Tibial nerve (tissue), 4 donors: ENCODE measurements around the gene FGD3. TPM values are rescaled to one million over a fixed set of nuclear protein-coding genes. Genes with fewer than 3 reads are reported as not detected.

ENCODE experiments used
- DNase-seq, 2 donors: peaks; one replicate each; pipeline ENCODE4 v3.0.0-alpha.2; 2019; ENCODE audit warnings: low spot score in 2 of 2
- H3K27ac ChIP-seq, 4 donors: fragments of 200-600 bp; sonication (generic) in 3 of 4; one replicate each; pipeline ENCODE4 v1.5.1; 2017 to 2019; ENCODE audit warnings: mild to moderate bottlenecking in 1 of 4
- H3K27me3 ChIP-seq, 2 donors: fragments of 200-600 bp; sonication (generic) in 1 of 2; one replicate each; pipeline versions ENCODE4 v1.5.1 to v1.6.0; 2017 to 2019
- H3K36me3 ChIP-seq, 3 donors: fragments of 200-600 bp; sonication (generic); one replicate each; pipeline ENCODE4 v1.5.1; 2018 to 2019
- H3K4me1 ChIP-seq, 4 donors: fragments of 200-600 bp; sonication (generic) in 3 of 4; one replicate each; pipeline ENCODE4 v1.5.1; 2017 to 2019
- H3K4me3 ChIP-seq, 4 donors: fragments of 200-600 bp; sonication (generic) in 3 of 4; one replicate each; pipeline ENCODE4 v1.5.1; 2017 to 2019; ENCODE audit warnings: mild to moderate bottlenecking in 1 of 4, moderate library complexity in 1 of 4
- H3K9me3 ChIP-seq, 4 donors: fragments of 200-600 bp; sonication (generic) in 3 of 4; one replicate each; pipeline ENCODE4 v1.5.1; 2017 to 2019
- EP300 ChIP-seq, 2 donors: sonication (generic); formaldehyde crosslinking; IDR thresholded peaks; one replicate each; pipeline ENCODE4 v1.6.1; 2017; ENCODE audit warnings: antibody characterized with exemption in 2 of 2, mild to moderate bottlenecking in 1 of 2
- POLR2A ChIP-seq, 2 donors: fragments of 450-650 bp; IDR thresholded peaks; one replicate each; pipeline ENCODE4 v1.6.1; 2017; ENCODE audit warnings: antibody characterized with exemption in 2 of 2, mild to moderate bottlenecking in 2 of 2, moderate library complexity in 2 of 2
- WGBS, 2 donors: methylation state at CpG; one replicate each; pipeline ENCODE4 v1.1.5; 2018; 5-methylcytosine and 5-hydroxymethylcytosine counted together
- total RNA-seq, 4 donors: library from RNA; depleted of rRNA; stranded (reverse); fragments of >200 nt; gene quantifications; one replicate each; pipeline ENCODE4 v1.1.0, GENCODE V29; 2016
- TF ChIP-seq, protein P1 (sequence below), 5 experiments: fragments of 200-600 bp in 3 of 5; fragments of 450-650 bp in 2 of 5; sonication (generic) in 3 of 5; IDR thresholded peaks; one replicate each; pipeline ENCODE4 v1.5.1; 2016 to 2019; ENCODE audit warnings: antibody characterized with exemption in 5 of 5, mild to moderate bottlenecking in 3 of 5, moderate library complexity in 2 of 5

The FGD3 gene
- total RNA-seq, 4 donors from 2014 or later = 6.7 to 13.8 (median 7.3) TPM

GRCh38 chr9:93054758-93055704 is 107.7 kb downstream of the FGD3 start:
- Histone ChIP-seq H3K4me1 (peaks cover 0 to 25% (median 12%) of the 10 kb centered on the region in 4 donors), H3K27ac (no peak overlapping the region), H3K36me3 (no peaks in the 10 kb centered on the region), H3K27me3 (no peaks in the 10 kb centered on the region), H3K9me3 (no peaks in the 10 kb centered on the region), H3K4me3 (no peak overlapping the region)
- DNase-seq = no peak
- 67 to 71% methylated on average over 11 of the region's 11 CpGs for WGBS, 2 donors
- TF ChIP-seq POLR2A (IDR thresholded peaks at IDR 0.05) = no peak
- TF ChIP-seq, protein P1, sequence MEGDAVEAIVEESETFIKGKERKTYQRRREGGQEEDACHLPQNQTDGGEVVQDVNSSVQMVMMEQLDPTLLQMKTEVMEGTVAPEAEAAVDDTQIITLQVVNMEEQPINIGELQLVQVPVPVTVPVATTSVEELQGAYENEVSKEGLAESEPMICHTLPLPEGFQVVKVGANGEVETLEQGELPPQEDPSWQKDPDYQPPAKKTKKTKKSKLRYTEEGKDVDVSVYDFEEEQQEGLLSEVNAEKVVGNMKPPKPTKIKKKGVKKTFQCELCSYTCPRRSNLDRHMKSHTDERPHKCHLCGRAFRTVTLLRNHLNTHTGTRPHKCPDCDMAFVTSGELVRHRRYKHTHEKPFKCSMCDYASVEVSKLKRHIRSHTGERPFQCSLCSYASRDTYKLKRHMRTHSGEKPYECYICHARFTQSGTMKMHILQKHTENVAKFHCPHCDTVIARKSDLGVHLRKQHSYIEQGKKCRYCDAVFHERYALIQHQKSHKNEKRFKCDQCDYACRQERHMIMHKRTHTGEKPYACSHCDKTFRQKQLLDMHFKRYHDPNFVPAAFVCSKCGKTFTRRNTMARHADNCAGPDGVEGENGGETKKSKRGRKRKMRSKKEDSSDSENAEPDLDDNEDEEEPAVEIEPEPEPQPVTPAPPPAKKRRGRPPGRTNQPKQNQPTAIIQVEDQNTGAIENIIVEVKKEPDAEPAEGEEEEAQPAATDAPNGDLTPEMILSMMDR (IDR thresholded peaks at IDR 0.05) = no peak
- no peak for TF ChIP-seq EP300 (IDR thresholded peaks at IDR 0.05)

- TF ChIP-seq, protein P1 (IDR thresholded peaks at IDR 0.05) = no peak
- TF ChIP-seq POLR2A (IDR thresholded peaks at IDR 0.05) = no peak
- no peak for TF ChIP-seq EP300 (IDR thresholded peaks at IDR 0.05)
- no peak overlapping the region for H3K27ac ChIP-seq
- no peaks in the 10 kb centered on the region for H3K27me3 ChIP-seq
- no peak overlapping the region for H3K4me3 ChIP-seq
- peaks cover 0 to 37% (median 14%) of the 10 kb centered on the region in 4 donors for H3K4me1 ChIP-seq
- no peaks in the 10 kb centered on the region for H3K36me3 ChIP-seq
- WGBS, 2 donors = 89% methylated on average over 8 of the region's 8 CpGs
- DNase-seq = no peak
- no peaks in the 10 kb centered on the region for H3K9me3 ChIP-seq
Observed at GRCh38 chr9:93057042-93057702, 109.8 kb downstream of the FGD3 start.

DNA sequence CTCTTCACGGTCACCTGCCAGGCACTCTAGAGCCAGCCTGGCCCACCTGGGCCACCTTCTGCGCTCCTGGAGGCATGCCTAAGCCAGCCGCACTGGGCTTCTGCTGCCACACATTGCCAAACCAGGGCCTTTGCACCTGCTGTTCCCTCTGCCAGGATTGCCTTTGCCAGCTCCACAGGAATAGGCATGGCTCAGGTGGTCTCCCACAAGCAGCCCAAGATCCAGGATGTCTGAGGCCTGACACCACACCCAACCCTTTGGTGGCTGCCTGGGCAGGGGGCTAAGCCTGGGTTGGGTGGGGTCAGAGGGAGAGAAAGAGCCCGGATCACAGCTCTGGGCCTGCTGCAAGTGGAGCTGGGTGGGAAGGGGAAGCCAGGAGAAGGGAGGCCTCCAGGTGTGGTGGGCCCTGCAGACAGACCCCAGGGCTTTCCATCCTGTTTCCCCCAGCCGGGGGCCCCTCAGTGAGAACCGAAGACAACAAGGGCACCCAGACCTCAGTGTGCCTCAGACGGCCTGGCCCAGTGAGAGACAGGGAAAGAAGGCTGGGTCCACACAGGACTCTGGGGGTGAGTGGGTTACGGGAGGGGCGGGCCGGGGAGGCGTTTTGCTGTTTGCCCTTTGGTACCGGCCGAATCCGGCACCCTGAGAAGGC is 110.5 kb downstream of the FGD3 start:
- Histone ChIP-seq H3K36me3 (no peaks in the 10 kb centered on the region), H3K27me3 (no peaks in the 10 kb centered on the region), H3K4me1 (peaks cover 0 to 43% (median 13%) of the 10 kb centered on the region in 4 donors), H3K27ac (peak overlapping the region in 3 of 4 donors; percentile 20 to 84 (median 43)), H3K4me3 (peak overlapping the region in 1 of 4 donors; percentile 60), H3K9me3 (no peaks in the 10 kb centered on the region)
- no peak for DNase-seq
- WGBS, 2 donors = 37 to 53% methylated on average over 10 to 11 of the region's 14 CpGs
- TF ChIP-seq POLR2A (IDR thresholded peaks at IDR 0.05) (no peak), EP300 (IDR thresholded peaks at IDR 0.05) (no peak)
- TF ChIP-seq, protein P1 (IDR thresholded peaks at IDR 0.05) = no peak

GRCh38 chr9:93058355-93059010 is 111.2 kb downstream of the FGD3 start, which contains the start of gene SUSD3:
Gene SUSD3 (plus strand): TSS chr9:93058701. CDS start chr9:93058743, 42 bp downstream.
- H3K4me3 ChIP-seq = peak within 1 kb of the TSS; percentile 31 to 62 (median 46)
- WGBS, 2 donors = 1 to 3% methylated on average over 22 to 38 of the region's 55 CpGs
- H3K27ac ChIP-seq = peak within 1 kb of the TSS in 3 of 4 donors; percentile 20 to 84 (median 43)
- H3K27me3 ChIP-seq = no peaks in the 10 kb centered on the region
- peak in 1 of 2 donors; percentile 18 for DNase-seq
- TF ChIP-seq POLR2A (IDR thresholded peaks at IDR 0.05) (no peak), EP300 (IDR thresholded peaks at IDR 0.05) (no peak)
- TF ChIP-seq, protein P1 (IDR thresholded peaks at IDR 0.05) = no peak
- H3K36me3 ChIP-seq = no peaks in the 10 kb centered on the region
- peaks cover 0 to 49% (median 13%) of the 10 kb centered on the region in 4 donors for H3K4me1 ChIP-seq
- no peaks in the 10 kb centered on the region for H3K9me3 ChIP-seq
